IMR-90 (cell line): ENCODE data around the gene GPRIN3. TPM values are rescaled to one million over a fixed set of nuclear protein-coding genes. Genes with fewer than 3 reads are reported as not detected.

Experiments used
- ATAC-seq: fragments of 200-7000 bp; cut with Tn5 transposase; 2 replicates; pipeline ENCODE4 v1.9.1; 2020; ENCODE audit warnings: low read depth, mild to moderate bottlenecking, moderate library complexity
- BruUV-seq: library from RNA; stranded (reverse); fragments of 400-500 nt; replicated peaks from 2 replicates; lab custom pipeline; 2021; lab: Mats Ljungman, UMichigan
- CTCF ChIA-PET: fragments of 300-600 bp; formaldehyde crosslinking; extraction: SDS; loops from one replicate; lab custom pipeline; 2021; ENCODE audit warnings: antibody characterized with exemption; lab: Yijun Ruan, JAX
- POLR2A ChIA-PET: fragments of 300-600 bp; sonication (Branson Sonifier 250); formaldehyde crosslinking; loops from one replicate; lab custom pipeline; 2022; ENCODE audit warnings: antibody characterized with exemption; ENCODE audit not compliant: unreplicated experiment; lab: Charles Lee
- DNase-seq: peaks from one replicate; pipeline ENCODE4 v3.0.0; 2013
- H2AFZ ChIP-seq: replicated peaks from 2 replicates; pipeline ENCODE3; 2013; ENCODE audit warnings: low read length, mild to moderate bottlenecking; ENCODE audit not compliant: poor library complexity
- H2AK5ac ChIP-seq: 2 replicates; pipeline ENCODE4 v1.6.1; 2013; ENCODE audit warnings: low read depth, low read length, inconsistent platforms
- H2AK9ac ChIP-seq: replicated peaks from 2 replicates; pipeline ENCODE3; 2013; ENCODE audit warnings: mild to moderate bottlenecking, low read depth, low read length, moderate library complexity; ENCODE audit not compliant: poor library complexity
- H2BK120ac ChIP-seq: 2 replicates; pipeline ENCODE4 v1.6.1; 2013; ENCODE audit warnings: low read depth, low read length, inconsistent platforms
- H2BK15ac ChIP-seq: 3 replicates; pipeline ENCODE4 v1.6.1; 2013; ENCODE audit warnings: low read depth, low read length, inconsistent platforms
- H2BK20ac ChIP-seq: 2 replicates; pipeline ENCODE4 v1.6.1; 2013; ENCODE audit warnings: low read depth, mild to moderate bottlenecking, inconsistent platforms, low read length, moderate library complexity
- H2BK5ac ChIP-seq: 2 replicates; pipeline ENCODE4 v1.6.1; 2013; ENCODE audit warnings: mild to moderate bottlenecking, low read depth, low read length, inconsistent platforms; ENCODE audit not compliant: poor library complexity, severe bottlenecking
- H3K14ac ChIP-seq: replicated peaks from 2 replicates; pipeline ENCODE4 v1.6.1; 2013; ENCODE audit warnings: low read depth, low read length, inconsistent platforms
- H3K18ac ChIP-seq: 2 replicates; pipeline ENCODE4 v1.6.1; 2013; ENCODE audit warnings: low read depth, low read length, control low read depth
- H3K23ac ChIP-seq: 2 replicates; pipeline ENCODE4 v1.6.1; 2013; ENCODE audit warnings: low read depth, low read length, inconsistent platforms
- H3K27ac ChIP-seq: 2 replicates; pipeline ENCODE4 v1.5.1; 2013; ENCODE audit warnings: mild to moderate bottlenecking, control low read depth, low read length; ENCODE audit not compliant: insufficient read depth
- H3K27me3 ChIP-seq: 2 replicates; pipeline ENCODE4 v1.6.1; 2013; ENCODE audit warnings: low read length; ENCODE audit not compliant: control insufficient read depth, insufficient read depth
- H3K36me3 ChIP-seq: 2 replicates; pipeline ENCODE4 v1.6.1; 2013; ENCODE audit warnings: low read length, mixed read lengths; ENCODE audit not compliant: control insufficient read depth, insufficient read depth
- H3K4ac ChIP-seq: 2 replicates; pipeline ENCODE4 v1.6.1; 2013; ENCODE audit warnings: low read depth, low read length, inconsistent platforms
- H3K4me1 ChIP-seq: 2 replicates; pipeline ENCODE4 v1.6.1; 2013; ENCODE audit warnings: low read length, mixed read lengths; ENCODE audit not compliant: control insufficient read depth, insufficient read depth
- H3K4me2 ChIP-seq: 2 replicates; pipeline ENCODE4 v1.6.1; 2013; ENCODE audit warnings: low read depth, mild to moderate bottlenecking, control low read depth, low read length, moderate library complexity
- H3K4me3 ChIP-seq: 2 replicates; pipeline ENCODE4 v1.5.1; 2013; ENCODE audit warnings: low read depth, mild to moderate bottlenecking, control low read depth, low read length, moderate library complexity; ENCODE audit not compliant: insufficient read depth
- H3K56ac ChIP-seq: 2 replicates; pipeline ENCODE4 v1.6.1; 2013; ENCODE audit warnings: low read length, inconsistent platforms; ENCODE audit not compliant: insufficient read depth; ENCODE audit errors: extremely low read depth
- H3K79me1 ChIP-seq, 2 experiments: 2 replicates each; pipeline ENCODE4 v1.6.1; 2013; ENCODE audit warnings: low read length in 2 of 2, inconsistent platforms in 1 of 2, low read depth in 1 of 2
- H3K9ac ChIP-seq: 2 replicates; pipeline ENCODE4 v1.6.1; 2013; ENCODE audit warnings: low read depth, low read length, control low read depth
- H3K9me1 ChIP-seq: 2 replicates; pipeline ENCODE4 v1.6.1; 2013; ENCODE audit warnings: low read length, inconsistent platforms; ENCODE audit not compliant: insufficient read depth
- H3K9me3 ChIP-seq: 2 replicates; pipeline ENCODE4 v1.6.1; 2013; ENCODE audit warnings: low read length; ENCODE audit not compliant: control insufficient read depth, insufficient read depth
- H4K20me1 ChIP-seq: 2 replicates; pipeline ENCODE4 v1.6.1; 2013; ENCODE audit warnings: low read length, inconsistent platforms; ENCODE audit not compliant: insufficient read depth
- H4K5ac ChIP-seq: 2 replicates; pipeline ENCODE4 v1.6.1; 2013; ENCODE audit warnings: mild to moderate bottlenecking, low read depth, low read length, control low read depth
- H4K8ac ChIP-seq, 2 experiments: 2 replicates each; pipeline ENCODE4 v1.6.1; 2013; ENCODE audit warnings: low read depth in 2 of 2, low read length in 2 of 2, control low read depth in 1 of 2, inconsistent platforms in 1 of 2
- H4K91ac ChIP-seq: 2 replicates; pipeline ENCODE4 v1.6.1; 2013; ENCODE audit warnings: low read depth, low read length, inconsistent platforms; ENCODE audit not compliant: insufficient read depth
- CHD1 ChIP-seq: IDR thresholded peaks from 2 replicates; pipeline ENCODE4 v1.6.1; 2012; ENCODE audit warnings: low read depth, low read length, improper control_type of control experiment
- MXI1 ChIP-seq: IDR thresholded peaks from 2 replicates; pipeline ENCODE4 v1.6.1; 2012; ENCODE audit warnings: low read depth, mild to moderate bottlenecking, low read length, moderate library complexity, borderline replicate concordance
- POLR2A ChIP-seq: IDR thresholded peaks from 2 replicates; pipeline ENCODE4 v1.6.1; 2012; ENCODE audit warnings: mild to moderate bottlenecking, low read depth, low read length
- RFX5 ChIP-seq: IDR thresholded peaks from 2 replicates; pipeline ENCODE4 v1.8.0; 2012; ENCODE audit warnings: low read depth, mild to moderate bottlenecking, low read length, moderate library complexity
- WGBS, 2 experiments: methylation state at CpG; one replicate each; pipeline versions ENCODE4 v1.1.5 to v1.1.7; 2013; ENCODE audit warnings: missing lambda C conversion rate in 2 of 2; ENCODE audit not compliant: insufficient read length in 1 of 2; ENCODE audit errors: extremely low coverage in 2 of 2; 5-methylcytosine and 5-hydroxymethylcytosine counted together
- dilution Hi-C: fragments of 300-500 bp; cut with HindIII; formaldehyde crosslinking; loops from one replicate; pipeline ENCODE4 v1.14.3; 2018; ENCODE audit warnings: low sequenced_read_pairs; ENCODE audit not compliant: unreplicated experiment
- in situ Hi-C: fragments of 300-500 bp; cut with MboI; formaldehyde crosslinking; loops from 3 replicates; pipeline ENCODE4 v1.14.3; 2019; ENCODE audit warnings: low sequenced_read_pairs, inconsistent platforms, mixed read lengths
- intact Hi-C: fragments of 100-400 bp; cut with micrococcal nuclease; formaldehyde crosslinking; loops from 2 replicates; pipeline ENCODE4 v1.10.0; 2022
- polyA plus RNA-seq, 3 experiments: library from polyadenylated mRNA; depleted of rRNA; stranded (reverse); fragments of >200 nt; gene quantifications; 2 replicates each; pipeline ENCODE4 v1.2.3, GENCODE V29; 2012; ENCODE audit warnings: low replicate concordance in 1 of 3
- total RNA-seq: library from RNA; depleted of rRNA; stranded (reverse); fragments of >200 nt; gene quantifications from 2 replicates; pipeline ENCODE4 v1.2.3, GENCODE V29; 2012
- TF ChIP-seq, protein P1 (sequence below): conservative IDR thresholded peaks from 2 replicates; pipeline ENCODE4 v1.5.1; 2012; ENCODE audit warnings: mild to moderate bottlenecking, low read depth, low read length, improper control_type of control experiment
- TF ChIP-seq, protein P2 (sequence below): fragments of 150-350 bp; IDR thresholded peaks from 2 replicates; pipeline ENCODE4 v1.6.1; 2017; ENCODE audit warnings: mild to moderate bottlenecking, antibody characterized with exemption, low read length, low read depth

Gene GPRIN3
- total and polyA plus RNA-seq, 2 of the 4 experiments (the other 2 are of a cell fraction), result under 0.01 TPM; not detected in 1

- Histone ChIP-seq H3K9me3 (no peaks in the 10 kb centered on the region), H4K20me1 (no peaks in the 10 kb centered on the region), H3K36me3 (no peaks in the 10 kb centered on the region), H2AK9ac (no peak overlapping the region), H2BK15ac (no peak overlapping the region), H3K4ac (no peak overlapping the region), H4K5ac (no peak overlapping the region), H4K91ac (no peak overlapping the region), H2BK20ac (no peak overlapping the region), H3K9me1 (no peaks in the 10 kb centered on the region), H3K27ac (no peak overlapping the region), H3K18ac (no peak overlapping the region), H3K23ac (no peak overlapping the region), H3K9ac (no peak overlapping the region), H3K79me1 (no peaks in the 10 kb centered on the region), H4K8ac (no peak overlapping the region), H3K4me3 (peak overlapping the region; percentile 53; the same call in 1 of the 2 replicates), H3K27me3 (peaks cover 22% of the 10 kb centered on the region), H2AK5ac (no peak overlapping the region), H3K4me2 (peak overlapping the region; percentile 80), H2BK120ac (no peak overlapping the region), H3K14ac (no peak overlapping the region), H3K4me1 (peaks cover 2% of the 10 kb centered on the region; the same call in 1 of the 2 replicates), H2AFZ (no peak overlapping the region), H2BK5ac (no peak overlapping the region), H3K56ac (no peak overlapping the region)
- intact Hi-C loops (no loop called here), dilution Hi-C loops (no loop called here), in situ Hi-C loops (no loop called here)
- POLR2A ChIA-PET, result no interaction called here
- BruUV-seq, result no TSS peak
- no peak for ATAC-seq
- DNase-seq, result no peak
- no CpG with 5 or more reads among the region's 6 CpGs for WGBS, 2 experiments
- TF ChIP-seq, protein P1, sequence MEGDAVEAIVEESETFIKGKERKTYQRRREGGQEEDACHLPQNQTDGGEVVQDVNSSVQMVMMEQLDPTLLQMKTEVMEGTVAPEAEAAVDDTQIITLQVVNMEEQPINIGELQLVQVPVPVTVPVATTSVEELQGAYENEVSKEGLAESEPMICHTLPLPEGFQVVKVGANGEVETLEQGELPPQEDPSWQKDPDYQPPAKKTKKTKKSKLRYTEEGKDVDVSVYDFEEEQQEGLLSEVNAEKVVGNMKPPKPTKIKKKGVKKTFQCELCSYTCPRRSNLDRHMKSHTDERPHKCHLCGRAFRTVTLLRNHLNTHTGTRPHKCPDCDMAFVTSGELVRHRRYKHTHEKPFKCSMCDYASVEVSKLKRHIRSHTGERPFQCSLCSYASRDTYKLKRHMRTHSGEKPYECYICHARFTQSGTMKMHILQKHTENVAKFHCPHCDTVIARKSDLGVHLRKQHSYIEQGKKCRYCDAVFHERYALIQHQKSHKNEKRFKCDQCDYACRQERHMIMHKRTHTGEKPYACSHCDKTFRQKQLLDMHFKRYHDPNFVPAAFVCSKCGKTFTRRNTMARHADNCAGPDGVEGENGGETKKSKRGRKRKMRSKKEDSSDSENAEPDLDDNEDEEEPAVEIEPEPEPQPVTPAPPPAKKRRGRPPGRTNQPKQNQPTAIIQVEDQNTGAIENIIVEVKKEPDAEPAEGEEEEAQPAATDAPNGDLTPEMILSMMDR, result no peak
- TF ChIP-seq, protein P2, sequence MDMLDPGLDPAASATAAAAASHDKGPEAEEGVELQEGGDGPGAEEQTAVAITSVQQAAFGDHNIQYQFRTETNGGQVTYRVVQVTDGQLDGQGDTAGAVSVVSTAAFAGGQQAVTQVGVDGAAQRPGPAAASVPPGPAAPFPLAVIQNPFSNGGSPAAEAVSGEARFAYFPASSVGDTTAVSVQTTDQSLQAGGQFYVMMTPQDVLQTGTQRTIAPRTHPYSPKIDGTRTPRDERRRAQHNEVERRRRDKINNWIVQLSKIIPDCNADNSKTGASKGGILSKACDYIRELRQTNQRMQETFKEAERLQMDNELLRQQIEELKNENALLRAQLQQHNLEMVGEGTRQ, result no peak
- TF ChIP-seq RFX5, result no peak
- TF ChIP-seq CHD1, result no peak
- TF ChIP-seq POLR2A, result no peak
- TF ChIP-seq MXI1, result no peak
- CTCF ChIA-PET, result no interaction called here
Measured at GRCh38 chr4:89307178-89307445, 488 bp downstream of the GPRIN3 start.
